Eye (tissue), 1 donor: ENCODE data around the gene HDGFL2.

Experiments
- DNase-seq: peaks from one replicate; pipeline ENCODE4 v3.0.0-alpha.2; 2015

Gene HDGFL2

GRCh38 chr19:4472174-4472974 lies at the start of gene HDGFL2:
TSS of gene HDGFL2 (plus strand) at chr19:4472297. CDS start at chr19:4472351, 54 bp downstream.
- DNase-seq = no peak

DNA sequence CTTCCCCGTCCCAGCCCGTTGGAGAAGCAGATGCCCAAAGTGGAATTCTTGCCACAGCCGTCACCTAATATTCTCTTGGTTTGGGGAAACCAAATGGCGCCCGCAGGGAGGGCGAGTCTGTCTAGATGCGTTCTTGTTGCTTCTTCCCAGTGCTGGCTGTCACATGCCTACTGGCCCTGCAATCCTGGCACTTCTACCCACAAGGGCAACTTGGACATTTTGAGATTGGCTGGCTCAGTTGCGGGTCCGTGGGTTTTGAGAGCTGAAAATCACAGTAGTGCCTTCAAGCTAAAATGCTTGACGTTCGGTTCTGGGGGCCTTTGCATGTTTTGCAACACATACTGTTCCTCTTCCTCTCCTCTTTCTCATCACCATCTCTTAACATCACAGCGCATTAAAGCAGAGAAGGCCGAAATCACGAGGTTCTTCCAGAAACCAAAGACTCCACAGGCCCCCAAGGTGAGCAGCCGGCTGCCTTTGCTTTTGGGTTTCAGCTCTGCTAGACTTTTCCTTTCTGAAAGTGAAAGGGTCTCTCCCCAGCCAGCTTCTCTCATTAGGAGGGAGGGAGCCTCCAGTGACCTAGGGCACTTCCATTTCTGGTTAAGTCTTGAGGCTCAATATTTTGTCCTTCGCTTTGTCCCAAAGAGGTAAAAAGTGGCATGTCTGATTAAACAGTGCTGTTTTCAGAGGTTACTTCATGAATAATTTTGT lies 48.5 kb upstream of the HDGFL2 start:
- DNase-seq = no peak

GRCh38 chr19:4425537-4425936 lies 46.6 kb upstream of the HDGFL2 start:
- DNase-seq = no peak

- no peak for DNase-seq
Measured at GRCh38 chr19:4428326-4428975, 43.6 kb upstream of the HDGFL2 start.

DNA sequence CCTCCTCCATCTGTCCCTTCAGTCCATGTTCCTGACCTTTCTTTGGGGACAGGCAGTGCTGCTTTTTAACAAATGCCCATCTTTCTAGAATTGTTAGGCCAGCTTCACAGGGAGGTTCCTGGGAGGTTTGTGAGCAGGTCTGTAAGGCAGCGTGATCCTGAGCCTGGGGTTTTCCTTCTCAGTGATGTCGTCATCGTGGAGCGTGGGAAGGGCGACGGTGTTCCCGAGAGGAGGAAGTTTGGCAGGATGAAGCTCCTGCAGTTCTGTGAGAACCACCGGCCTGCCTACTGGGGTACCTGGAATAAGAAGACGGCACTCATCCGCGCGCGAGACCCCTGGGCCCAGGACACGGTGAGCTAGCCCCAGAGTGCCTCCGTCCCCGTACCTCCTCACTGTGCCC lies 42.8 kb upstream of the HDGFL2 start:
- DNase-seq = no peak

GRCh38 chr19:4429771-4430171 lies 42.3 kb upstream of the HDGFL2 start:
- DNase-seq = no peak

DNA sequence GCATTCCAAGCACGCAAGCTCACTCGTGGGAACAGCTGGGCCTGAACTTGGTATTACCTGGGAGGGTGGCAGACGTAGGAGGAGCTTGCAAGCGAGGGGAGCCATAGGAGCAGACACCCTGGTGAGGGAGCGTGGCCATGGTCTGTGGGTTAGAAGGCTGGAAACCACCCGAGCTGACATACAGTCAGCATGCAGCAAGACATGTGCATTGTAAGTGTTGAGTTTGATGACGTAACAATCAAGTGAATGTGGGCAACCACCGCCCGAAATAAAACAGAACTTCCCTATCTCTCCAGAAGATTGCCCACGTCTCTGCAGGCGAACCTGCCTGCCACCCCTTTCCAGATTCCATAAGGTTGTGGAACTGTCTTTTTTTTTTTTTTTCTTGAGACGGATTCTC lies 41.3 kb upstream of the HDGFL2 start:
- DNase-seq = no peak

DNA sequence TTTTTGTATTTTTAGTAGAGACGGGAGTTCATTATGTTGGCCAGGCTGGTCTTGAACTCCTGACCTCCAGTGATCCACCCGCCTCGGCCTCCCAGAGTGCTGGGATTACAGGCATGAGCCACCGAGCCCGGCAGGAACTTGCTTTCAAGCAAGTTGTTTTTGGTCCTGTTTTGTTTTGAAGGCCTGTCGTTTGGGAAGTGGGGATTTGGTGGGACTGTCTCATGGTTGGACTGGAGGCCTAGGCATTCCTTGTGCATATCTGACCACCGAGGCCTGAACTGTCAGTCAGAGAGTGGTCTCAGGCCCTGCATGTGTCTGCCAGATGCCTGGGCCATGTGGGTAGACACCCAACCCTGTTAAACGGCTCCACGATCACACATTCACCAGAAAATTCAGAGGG lies 40.8 kb upstream of the HDGFL2 start:
- DNase-seq = no peak

- DNase-seq = no peak
Measured at GRCh38 chr19:4431808-4432674, 40.1 kb upstream of the HDGFL2 start.

DNA sequence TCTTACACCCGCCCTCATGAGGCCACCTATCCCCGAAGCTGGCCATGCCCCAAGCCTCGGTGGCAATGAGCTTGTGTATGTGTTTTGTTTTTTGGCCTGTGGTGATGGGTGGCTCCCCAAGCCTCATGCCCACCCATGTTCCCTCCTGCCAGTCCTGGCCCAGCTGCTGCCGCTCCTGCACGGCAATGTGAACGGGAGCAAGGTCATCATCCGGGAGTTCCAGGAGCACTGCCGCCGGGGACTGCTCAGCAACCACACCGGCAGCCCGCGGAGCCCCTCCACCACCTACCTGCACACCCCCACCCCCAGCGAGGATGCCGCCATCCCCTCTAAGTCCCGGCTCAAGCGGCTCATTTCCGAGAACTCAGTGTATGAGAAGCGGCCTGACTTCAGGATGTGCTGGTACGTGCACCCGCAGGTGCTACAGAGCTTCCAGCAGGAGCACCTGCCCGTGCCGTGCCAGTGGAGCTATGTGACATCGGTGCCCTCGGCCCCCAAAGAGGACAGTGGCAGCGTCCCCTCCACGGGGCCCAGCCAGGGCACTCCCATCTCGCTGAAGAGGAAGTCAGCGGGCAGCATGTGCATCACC lies 39.1 kb upstream of the HDGFL2 start:
- no peak for DNase-seq

- no peak for DNase-seq
Measured at GRCh38 chr19:4434391-4434790, 37.7 kb upstream of the HDGFL2 start.

DNA sequence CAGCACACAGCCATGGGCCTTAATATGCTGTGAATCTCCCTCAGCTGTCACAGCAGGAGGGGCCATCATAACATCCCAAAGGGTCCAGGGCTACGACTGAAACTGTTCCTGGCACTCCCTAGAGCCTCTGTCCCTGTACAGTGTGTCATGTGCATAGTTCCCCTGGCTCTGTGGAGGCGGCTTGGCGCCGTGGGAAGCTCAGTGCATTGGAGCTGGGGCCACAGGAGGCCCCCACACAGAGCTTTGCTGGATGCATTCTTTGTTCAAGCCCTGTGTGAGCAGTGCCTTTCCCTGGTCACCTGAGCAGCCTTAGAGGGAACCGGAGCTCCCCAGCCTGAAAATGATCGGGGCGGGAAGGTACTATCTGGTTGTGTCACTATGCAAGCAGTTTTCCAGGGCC lies 35.9 kb upstream of the HDGFL2 start:
- no peak for DNase-seq

DNA sequence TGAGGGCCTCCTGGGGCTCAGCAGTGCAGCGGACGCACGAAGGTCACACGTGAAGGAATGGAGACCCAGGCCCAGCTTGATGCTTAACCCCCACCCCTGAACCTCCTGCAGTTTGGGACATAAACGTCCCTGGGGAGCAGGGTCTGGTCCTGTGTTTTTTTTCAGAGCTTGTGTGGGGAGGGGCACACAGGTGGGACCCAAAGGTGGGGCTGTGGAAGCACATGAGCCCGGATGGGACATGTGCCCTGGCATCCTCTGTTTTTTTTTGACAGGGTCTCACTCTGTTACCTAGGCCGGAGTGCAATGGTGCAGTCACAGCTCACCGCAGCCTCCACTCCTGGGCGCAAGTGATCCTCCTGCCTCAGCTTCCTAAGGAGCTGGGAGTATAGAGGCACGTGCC lies 35.0 kb upstream of the HDGFL2 start:
- no peak for DNase-seq

- no peak for DNase-seq
Measured at GRCh38 chr19:4439243-4439642, 32.9 kb upstream of the HDGFL2 start.

DNA sequence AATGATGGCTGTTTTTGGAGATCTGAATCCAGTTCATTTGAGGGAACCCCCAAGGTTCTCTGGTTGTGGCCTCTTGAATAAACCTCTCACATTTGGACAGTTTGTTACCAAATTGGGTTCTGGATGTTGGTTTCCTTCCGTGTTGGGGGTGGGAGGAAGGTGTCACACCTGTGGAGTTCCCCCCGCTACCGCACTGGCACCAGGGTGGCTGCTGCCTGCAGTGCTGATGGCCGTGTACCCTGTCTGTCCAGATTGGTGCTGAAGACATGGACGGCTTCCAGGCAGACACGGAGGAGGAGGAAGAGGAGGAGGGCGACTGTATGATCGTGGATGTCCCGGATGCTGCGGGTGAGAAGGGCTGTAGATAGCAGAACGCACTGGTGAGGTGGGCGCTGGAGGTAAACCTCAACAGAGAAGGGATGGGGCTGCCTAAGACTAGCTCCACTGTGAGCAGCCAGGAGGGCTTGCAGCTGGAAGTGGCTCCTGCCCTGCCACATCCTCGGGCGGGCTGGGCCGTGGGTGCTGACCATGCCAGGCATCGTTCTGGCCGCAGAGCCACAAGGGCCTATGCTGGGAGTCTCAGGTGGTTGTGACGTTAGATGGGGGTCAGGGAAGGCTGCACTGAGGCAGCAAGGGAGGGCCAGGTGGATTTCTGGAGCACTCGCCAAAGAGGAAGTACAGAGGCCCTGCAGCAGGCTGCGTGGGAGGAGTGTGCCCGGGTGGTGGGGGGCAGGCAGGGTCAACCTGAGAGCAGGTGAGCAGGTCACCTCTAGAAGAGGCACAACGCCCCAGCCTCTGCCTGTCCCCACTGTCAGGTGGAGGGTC lies 29.9 kb upstream of the HDGFL2 start:
- no peak for DNase-seq

DNA sequence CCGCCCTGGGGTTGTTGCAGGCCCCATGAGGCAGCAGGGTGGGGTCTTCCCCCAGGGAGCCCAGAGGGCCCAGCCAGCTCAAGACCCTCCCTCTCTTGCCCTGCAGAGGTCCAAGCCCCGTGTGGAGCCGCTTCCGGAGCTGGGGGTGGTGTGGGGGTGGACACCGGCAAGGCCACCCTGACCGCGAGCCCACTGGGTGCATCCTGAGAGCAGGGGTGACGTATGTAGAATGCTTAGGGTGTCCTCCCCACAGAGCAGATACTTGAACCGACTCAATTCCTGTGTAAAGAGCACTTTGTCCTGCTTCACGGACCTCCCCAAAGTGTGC lies 29.3 kb upstream of the HDGFL2 start:
- DNase-seq = no peak

DNA sequence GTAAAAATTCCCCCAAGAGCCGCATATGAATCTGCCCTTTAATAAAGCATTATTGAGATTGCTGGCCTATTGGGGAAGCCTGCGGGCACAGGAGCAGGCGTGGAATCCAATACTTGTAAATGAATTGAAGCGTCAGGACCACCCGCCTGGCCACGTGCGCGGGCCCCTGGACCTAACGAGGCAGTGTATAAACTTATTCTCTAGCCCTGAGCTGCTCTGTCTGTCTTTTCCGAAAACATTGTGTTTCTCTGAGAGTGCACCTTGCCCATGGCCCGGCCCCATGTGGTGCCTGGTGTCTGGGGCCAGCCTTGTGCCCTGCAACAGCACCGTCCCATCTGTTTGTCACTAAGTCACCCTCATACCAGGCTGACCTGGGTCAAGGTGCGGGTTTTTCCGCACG lies 28.9 kb upstream of the HDGFL2 start:
- no peak for DNase-seq

DNA sequence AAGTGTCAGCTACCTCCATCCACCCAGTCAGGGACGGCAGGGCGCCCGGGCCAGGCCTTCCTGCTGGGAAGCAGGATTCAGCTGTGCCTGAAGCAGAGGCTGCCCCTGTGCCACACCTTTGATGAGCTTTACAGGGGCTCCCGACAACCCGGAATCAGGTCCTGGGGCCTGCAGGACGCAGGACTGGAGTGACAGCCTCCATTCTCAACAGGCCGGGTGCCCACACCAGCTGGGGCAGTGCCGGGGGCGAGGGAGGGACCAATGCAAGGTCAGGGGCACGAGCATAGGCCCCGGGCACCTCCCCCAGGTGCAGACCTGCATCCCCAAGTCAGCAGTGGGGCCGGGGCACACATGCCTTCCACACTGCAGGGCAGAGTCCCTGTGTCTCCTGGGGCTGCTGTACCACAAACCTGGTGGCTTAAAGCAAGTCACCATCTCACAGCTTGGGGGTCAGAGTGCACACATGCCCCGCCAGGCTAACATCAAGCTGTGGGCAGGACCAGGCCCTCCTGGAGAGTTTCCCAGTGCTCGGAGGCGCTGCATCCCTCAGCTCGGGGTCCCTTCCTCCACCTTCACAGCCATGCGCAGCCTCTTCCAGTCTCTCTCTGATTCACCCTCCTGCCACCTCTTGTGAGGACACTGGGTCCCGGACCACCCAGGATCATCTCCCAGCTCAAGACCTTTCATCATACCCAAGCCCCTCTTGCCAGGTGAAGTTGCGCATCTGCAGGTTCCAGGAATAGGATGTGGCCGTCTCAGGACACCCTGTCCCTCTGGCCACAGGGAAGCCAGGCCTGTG lies 27.9 kb upstream of the HDGFL2 start:
- DNase-seq = no peak

DNA sequence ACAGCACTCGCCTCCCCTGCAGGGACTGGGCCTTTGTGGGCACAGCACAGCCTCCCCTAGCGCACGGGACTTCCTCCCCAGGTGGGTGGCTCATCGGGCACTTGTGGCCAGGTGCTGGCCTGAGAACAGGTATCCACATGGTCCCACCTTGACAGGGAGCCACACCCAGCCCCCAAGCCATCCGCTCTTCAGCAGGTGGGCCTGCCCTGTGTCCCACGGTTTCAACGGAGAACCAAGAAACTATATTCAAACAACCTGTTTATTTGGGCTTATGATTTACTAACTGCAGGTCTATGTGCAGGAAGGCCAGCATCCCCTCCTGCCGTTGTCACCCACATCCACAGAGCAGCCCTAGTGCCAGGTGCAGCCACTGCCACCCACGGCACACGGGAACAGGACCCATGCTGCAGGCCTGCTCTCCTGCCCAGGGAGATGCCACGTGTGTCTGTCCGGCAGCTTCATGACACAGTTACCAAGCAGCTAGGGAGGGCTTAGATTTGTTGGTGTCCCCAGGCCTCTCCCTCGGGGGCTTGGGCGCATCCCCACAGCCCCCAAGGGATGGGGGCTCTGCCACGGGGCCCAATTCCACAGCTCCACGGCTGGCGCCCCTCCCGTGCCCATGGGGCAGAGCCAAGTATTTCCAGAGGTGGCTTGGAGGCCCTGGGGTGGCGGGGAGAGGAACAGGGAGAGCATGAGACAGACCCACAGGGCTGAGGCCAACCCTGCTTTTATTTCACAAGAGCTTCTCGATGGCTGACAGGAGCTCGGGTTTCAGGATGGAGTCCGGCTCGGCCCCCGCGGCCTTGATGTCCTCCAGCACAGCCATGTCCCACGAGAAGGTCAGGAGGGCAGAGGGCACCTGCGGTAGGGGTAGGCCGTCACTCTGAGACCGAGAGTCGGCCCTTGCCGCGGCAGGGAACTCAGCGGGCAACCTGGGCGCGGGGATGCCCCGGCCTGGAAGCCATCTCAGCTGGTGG lies 27.0 kb upstream of the HDGFL2 start:
- DNase-seq = no peak
